OCI-LY7 (cell line): ENCODE data around the gene CA10. TPM values are rescaled to one million over a fixed set of nuclear protein-coding genes. Genes with fewer than 3 reads are reported as not detected.

Source experiments
- BruUV-seq: library from RNA; stranded (reverse); fragments of 400-500 nt; replicated peaks from 2 replicates; lab custom pipeline; 2021; lab: Mats Ljungman, UMichigan
- CTCF ChIA-PET: fragments of 300-600 bp; sonication (Branson Sonifier 250); formaldehyde crosslinking; loops from one replicate; lab custom pipeline; 2022; ENCODE audit warnings: antibody characterized with exemption; ENCODE audit not compliant: unreplicated experiment; lab: Charles Lee
- POLR2A ChIA-PET: fragments of 300-600 bp; sonication (Branson Sonifier 250); formaldehyde crosslinking; loops from one replicate; lab custom pipeline; 2022; ENCODE audit warnings: antibody characterized with exemption; lab: Charles Lee
- DNase-seq: peaks from one replicate; pipeline ENCODE4 v3.0.0-alpha.2; 2015; ENCODE audit warnings: low spot score
- H2AFZ ChIP-seq: fragments of 200-600 bp; sonication (generic), shearing (Covaris generic); 2 replicates; pipeline ENCODE4 v1.6.1; 2014; ENCODE audit warnings: mild to moderate bottlenecking, antibody characterized with exemption, low read length, moderate library complexity
- H3K27ac ChIP-seq: fragments of 200-600 bp; sonication (generic); 2 replicates; pipeline ENCODE4 v1.5.1; 2014; ENCODE audit warnings: mixed run types, low read depth, mild to moderate bottlenecking, moderate library complexity, low read length, inconsistent platforms; ENCODE audit not compliant: poor library complexity, severe bottlenecking
- H3K36me3 ChIP-seq: fragments of 200-600 bp; sonication (generic); 2 replicates; pipeline ENCODE4 v1.6.1; 2014; ENCODE audit warnings: mild to moderate bottlenecking, antibody characterized with exemption, low read length, moderate library complexity, mixed read lengths; ENCODE audit not compliant: insufficient read depth
- H3K4me1 ChIP-seq: fragments of 200-600 bp; sonication (generic); 2 replicates; pipeline ENCODE4 v1.5.1; 2014; ENCODE audit warnings: mild to moderate bottlenecking, low read length; ENCODE audit not compliant: insufficient read depth, poor library complexity, severe bottlenecking
- H3K4me2 ChIP-seq: fragments of 200-600 bp; sonication (generic); 2 replicates; pipeline ENCODE4 v1.6.1; 2014; ENCODE audit warnings: mild to moderate bottlenecking, low read length
- H3K4me3 ChIP-seq: fragments of 200-600 bp; sonication (generic); 2 replicates; pipeline ENCODE4 v1.5.1; 2014; ENCODE audit warnings: mild to moderate bottlenecking, low read depth, low read length; ENCODE audit not compliant: poor library complexity, severe bottlenecking
- H3K79me2 ChIP-seq: fragments of 200-600 bp; sonication (generic); 2 replicates; pipeline ENCODE4 v1.6.1; 2016; ENCODE audit warnings: low read depth, mild to moderate bottlenecking, low read length, moderate library complexity, mixed read lengths; ENCODE audit not compliant: insufficient read depth
- H3K9me2 ChIP-seq: fragments of 200-600 bp; sonication (generic); 2 replicates; pipeline ENCODE4 v1.6.1; 2016; ENCODE audit warnings: mild to moderate bottlenecking, low read length, mixed read lengths; ENCODE audit not compliant: insufficient read depth
- H3K9me3 ChIP-seq: fragments of 200-600 bp; sonication (generic); 2 replicates; pipeline ENCODE4 v1.6.1; 2014; ENCODE audit warnings: mild to moderate bottlenecking, mixed run types, low read length, mixed read lengths
- H4K20me1 ChIP-seq: fragments of 200-600 bp; sonication (generic); 2 replicates; pipeline ENCODE4 v1.6.1; 2014; ENCODE audit warnings: mild to moderate bottlenecking, antibody characterized with exemption, low read length, moderate library complexity, mixed read lengths; ENCODE audit not compliant: insufficient read depth
- EZH2phosphoT487 ChIP-seq: fragments of 200-600 bp; sonication (generic); IDR thresholded peaks from 2 replicates; pipeline ENCODE4 v1.6.1; 2018; ENCODE audit warnings: low read depth, borderline replicate concordance, mild to moderate bottlenecking, mixed run types, antibody characterized with exemption, low read length, moderate library complexity, mixed read lengths
- intact Hi-C: fragments of 100-400 bp; cut with micrococcal nuclease; formaldehyde crosslinking; loops from one replicate; pipeline ENCODE4 v1.10.0; 2022; ENCODE audit not compliant: unreplicated experiment
- total RNA-seq, 2 experiments: library from RNA; depleted of rRNA in 1 of 2; stranded (reverse); fragments of >200 nt in 1 of 2; shearing (Covaris generic) in 1 of 2; gene quantifications; 2 replicates each; pipeline ENCODE4 v1.2.3, GENCODE V29; 2014 to 2022
- TF ChIP-seq, protein P1 (sequence below): fragments of 200-600 bp; sonication (generic); conservative IDR thresholded peaks from 2 replicates; pipeline ENCODE4 v1.5.1; 2014; ENCODE audit warnings: mild to moderate bottlenecking, antibody characterized with exemption, low read length, moderate library complexity, mixed read lengths

CA10 gene
- total RNA-seq, 2 experiments from 2014 or later = not detected

DNA sequence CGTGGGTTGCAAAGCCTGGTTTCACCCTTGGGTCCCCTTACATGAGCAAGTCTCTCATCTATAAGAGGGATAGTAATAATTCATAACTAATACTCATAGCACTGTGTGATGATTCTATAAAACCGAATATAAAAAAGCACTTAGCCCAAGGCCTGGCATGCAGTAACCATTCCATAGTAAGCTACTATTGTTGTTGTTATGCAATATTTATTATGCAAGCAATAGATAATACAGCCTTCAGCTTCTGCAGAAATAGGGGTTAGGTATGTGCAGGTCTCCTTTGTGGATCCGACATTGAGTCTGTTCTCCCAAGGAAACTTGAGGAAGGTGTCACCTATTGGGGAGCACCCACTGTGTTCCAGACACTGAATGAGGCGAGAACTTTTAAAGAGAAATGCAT, 497.1 kb downstream of the CA10 start:
- intact Hi-C loops = no loop called here
- H4K20me1 ChIP-seq = no peaks in the 10 kb centered on the region
- DNase-seq = no peak
- H3K9me2 ChIP-seq = no peaks in the 10 kb centered on the region
- no TSS peak for BruUV-seq
- no peak overlapping the region for H2AFZ ChIP-seq
- no peaks in the 10 kb centered on the region for H3K4me1 ChIP-seq
- ChIA-PET CTCF (no interaction called here), POLR2A (no interaction called here)
- no peak overlapping the region for H3K4me2 ChIP-seq
- H3K27ac ChIP-seq = no peak overlapping the region
- H3K79me2 ChIP-seq = no peaks in the 10 kb centered on the region
- no peaks in the 10 kb centered on the region for H3K9me3 ChIP-seq
- TF ChIP-seq EZH2phosphoT487 = no peak
- TF ChIP-seq, protein P1, sequence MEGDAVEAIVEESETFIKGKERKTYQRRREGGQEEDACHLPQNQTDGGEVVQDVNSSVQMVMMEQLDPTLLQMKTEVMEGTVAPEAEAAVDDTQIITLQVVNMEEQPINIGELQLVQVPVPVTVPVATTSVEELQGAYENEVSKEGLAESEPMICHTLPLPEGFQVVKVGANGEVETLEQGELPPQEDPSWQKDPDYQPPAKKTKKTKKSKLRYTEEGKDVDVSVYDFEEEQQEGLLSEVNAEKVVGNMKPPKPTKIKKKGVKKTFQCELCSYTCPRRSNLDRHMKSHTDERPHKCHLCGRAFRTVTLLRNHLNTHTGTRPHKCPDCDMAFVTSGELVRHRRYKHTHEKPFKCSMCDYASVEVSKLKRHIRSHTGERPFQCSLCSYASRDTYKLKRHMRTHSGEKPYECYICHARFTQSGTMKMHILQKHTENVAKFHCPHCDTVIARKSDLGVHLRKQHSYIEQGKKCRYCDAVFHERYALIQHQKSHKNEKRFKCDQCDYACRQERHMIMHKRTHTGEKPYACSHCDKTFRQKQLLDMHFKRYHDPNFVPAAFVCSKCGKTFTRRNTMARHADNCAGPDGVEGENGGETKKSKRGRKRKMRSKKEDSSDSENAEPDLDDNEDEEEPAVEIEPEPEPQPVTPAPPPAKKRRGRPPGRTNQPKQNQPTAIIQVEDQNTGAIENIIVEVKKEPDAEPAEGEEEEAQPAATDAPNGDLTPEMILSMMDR = no peak
- no peak overlapping the region for H3K4me3 ChIP-seq
- H3K36me3 ChIP-seq = no peaks in the 10 kb centered on the region

DNA sequence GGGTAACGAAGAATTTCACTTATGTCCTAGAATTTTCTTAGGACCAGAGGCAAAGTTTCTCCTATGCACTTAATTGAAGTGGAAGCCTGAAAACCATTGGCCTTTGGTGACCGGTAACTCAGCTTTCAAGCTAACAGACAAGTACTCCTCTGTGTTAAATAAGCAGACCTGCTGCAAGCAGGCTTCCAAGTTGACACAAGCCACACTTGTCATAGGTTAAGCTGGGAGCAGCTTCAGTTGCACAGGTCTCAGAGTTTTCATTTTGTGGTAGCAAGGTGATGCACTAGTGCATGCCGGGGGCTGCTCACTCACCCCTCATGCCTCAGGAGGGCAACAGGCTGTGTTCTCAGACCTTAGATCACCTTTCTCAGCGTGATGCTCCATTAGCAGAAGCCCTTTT, 498.2 kb downstream of the CA10 start:
- ChIA-PET CTCF (no interaction called here), POLR2A (no interaction called here)
- Histone ChIP-seq H3K36me3 (no peaks in the 10 kb centered on the region), H3K4me1 (no peaks in the 10 kb centered on the region), H3K9me2 (no peaks in the 10 kb centered on the region), H3K27ac (no peak overlapping the region), H3K4me3 (no peak overlapping the region), H3K4me2 (no peak overlapping the region), H3K9me3 (no peaks in the 10 kb centered on the region), H3K79me2 (no peaks in the 10 kb centered on the region), H4K20me1 (no peaks in the 10 kb centered on the region), H2AFZ (no peak overlapping the region)
- BruUV-seq = no TSS peak
- DNase-seq = no peak
- TF ChIP-seq, protein P1 = no peak
- no peak for TF ChIP-seq EZH2phosphoT487
- intact Hi-C loops = no loop called here

GRCh38 chr17:51657224-51657623, 501.3 kb downstream of the CA10 start:
- BruUV-seq = no TSS peak

More at GRCh38 chr17:51657224-51657623, 501.3 kb downstream of the CA10 start:
- Histone ChIP-seq H3K27ac (no peak overlapping the region), H3K79me2 (no peaks in the 10 kb centered on the region), H2AFZ (no peak overlapping the region), H4K20me1 (no peaks in the 10 kb centered on the region), H3K4me1 (no peaks in the 10 kb centered on the region), H3K4me2 (no peak overlapping the region), H3K9me3 (no peaks in the 10 kb centered on the region), H3K4me3 (no peak overlapping the region), H3K36me3 (no peaks in the 10 kb centered on the region), H3K9me2 (no peaks in the 10 kb centered on the region)
- POLR2A ChIA-PET = no interaction called here
- DNase-seq = no peak
- no peak for TF ChIP-seq EZH2phosphoT487
- TF ChIP-seq, protein P1 = no peak
- CTCF ChIA-PET = no interaction called here
- intact Hi-C loops = no loop called here
